HEK293 (cell line): ENCODE data around the gene APPBP2.

Experiments
- TCF7L2 ChIP-seq: IDR thresholded peaks from 2 replicates; pipeline ENCODE4 v1.6.1; 2011; ENCODE audit warnings: low read depth, mild to moderate bottlenecking, inconsistent platforms, low read length, moderate library complexity, borderline replicate concordance
- YY1 ChIP-seq: fragments of 450-650 bp; formaldehyde crosslinking; IDR thresholded peaks from 2 replicates; pipeline ENCODE4 v1.5.1; 2018; ENCODE audit warnings: missing biosample characterization, missing genetic modification characterization
- ZNF121 ChIP-seq: fragments of 450-650 bp; formaldehyde crosslinking; IDR thresholded peaks from 2 replicates; pipeline ENCODE4 v1.5.1; 2016; ENCODE audit warnings: missing biosample characterization, missing genetic modification characterization
- ZNF184 ChIP-seq: fragments of 450-650 bp; IDR thresholded peaks from 2 replicates; pipeline ENCODE4 v1.5.1; 2018; ENCODE audit warnings: missing biosample characterization, mild to moderate bottlenecking, missing genetic modification characterization
- ZNF391 ChIP-seq: fragments of 450-650 bp; formaldehyde crosslinking; IDR thresholded peaks from 2 replicates; pipeline ENCODE4 v1.5.1; 2016; ENCODE audit warnings: low read depth, missing biosample characterization, missing genetic modification characterization, borderline replicate concordance
- TF ChIP-seq, protein P1 (sequence below): fragments of 450-650 bp; formaldehyde crosslinking; IDR thresholded peaks from 2 replicates; pipeline ENCODE4 v1.5.1; 2016; ENCODE audit warnings: missing biosample characterization, missing genetic modification characterization
- TF ChIP-seq, protein P2 (sequence below): fragments of 450-650 bp; formaldehyde crosslinking; IDR thresholded peaks from 2 replicates; pipeline ENCODE4 v1.5.1; 2016; ENCODE audit warnings: missing biosample characterization, missing genetic modification characterization

DNA sequence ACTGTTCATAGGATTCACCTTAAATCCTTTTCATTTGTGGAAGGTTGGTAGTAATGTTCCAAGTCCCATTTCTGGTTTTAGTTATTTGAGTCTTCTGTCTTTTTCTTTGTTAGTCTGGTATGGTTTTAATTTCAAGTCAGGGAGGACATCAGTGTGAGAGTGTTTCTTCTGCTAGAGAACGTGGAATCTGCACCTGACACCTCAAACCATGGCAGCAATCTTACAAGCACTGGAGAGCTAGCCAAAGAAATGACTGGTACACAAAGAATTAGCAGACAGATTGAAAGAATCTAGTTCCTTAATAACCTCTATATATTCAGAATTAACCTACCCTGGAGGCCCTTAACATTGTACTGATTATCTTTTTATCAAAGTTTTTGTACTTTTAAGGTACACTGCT, 53.6 kb downstream of the APPBP2 start:
- TF ChIP-seq, protein P1, sequence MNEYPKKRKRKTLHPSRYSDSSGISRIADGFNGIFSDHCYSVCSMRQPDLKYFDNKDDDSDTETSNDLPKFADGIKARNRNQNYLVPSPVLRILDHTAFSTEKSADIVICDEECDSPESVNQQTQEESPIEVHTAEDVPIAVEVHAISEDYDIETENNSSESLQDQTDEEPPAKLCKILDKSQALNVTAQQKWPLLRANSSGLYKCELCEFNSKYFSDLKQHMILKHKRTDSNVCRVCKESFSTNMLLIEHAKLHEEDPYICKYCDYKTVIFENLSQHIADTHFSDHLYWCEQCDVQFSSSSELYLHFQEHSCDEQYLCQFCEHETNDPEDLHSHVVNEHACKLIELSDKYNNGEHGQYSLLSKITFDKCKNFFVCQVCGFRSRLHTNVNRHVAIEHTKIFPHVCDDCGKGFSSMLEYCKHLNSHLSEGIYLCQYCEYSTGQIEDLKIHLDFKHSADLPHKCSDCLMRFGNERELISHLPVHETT (tag by site-specific recombination): no peak
- no peak for TF ChIP-seq TCF7L2
- TF ChIP-seq, protein P2, sequence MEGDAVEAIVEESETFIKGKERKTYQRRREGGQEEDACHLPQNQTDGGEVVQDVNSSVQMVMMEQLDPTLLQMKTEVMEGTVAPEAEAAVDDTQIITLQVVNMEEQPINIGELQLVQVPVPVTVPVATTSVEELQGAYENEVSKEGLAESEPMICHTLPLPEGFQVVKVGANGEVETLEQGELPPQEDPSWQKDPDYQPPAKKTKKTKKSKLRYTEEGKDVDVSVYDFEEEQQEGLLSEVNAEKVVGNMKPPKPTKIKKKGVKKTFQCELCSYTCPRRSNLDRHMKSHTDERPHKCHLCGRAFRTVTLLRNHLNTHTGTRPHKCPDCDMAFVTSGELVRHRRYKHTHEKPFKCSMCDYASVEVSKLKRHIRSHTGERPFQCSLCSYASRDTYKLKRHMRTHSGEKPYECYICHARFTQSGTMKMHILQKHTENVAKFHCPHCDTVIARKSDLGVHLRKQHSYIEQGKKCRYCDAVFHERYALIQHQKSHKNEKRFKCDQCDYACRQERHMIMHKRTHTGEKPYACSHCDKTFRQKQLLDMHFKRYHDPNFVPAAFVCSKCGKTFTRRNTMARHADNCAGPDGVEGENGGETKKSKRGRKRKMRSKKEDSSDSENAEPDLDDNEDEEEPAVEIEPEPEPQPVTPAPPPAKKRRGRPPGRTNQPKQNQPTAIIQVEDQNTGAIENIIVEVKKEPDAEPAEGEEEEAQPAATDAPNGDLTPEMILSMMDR (tag by site-specific recombination): no peak
- no peak for TF ChIP-seq ZNF121 (tag by site-specific recombination)
- no peak for TF ChIP-seq ZNF184 (tag by site-specific recombination)
- TF ChIP-seq ZNF391 (tag by site-specific recombination): no peak
- no peak for TF ChIP-seq YY1 (tag by site-specific recombination)
